ENCODE results near the gene VSTM2A.

GRCh38 chr7:54560723-54561122 is 18.5 kb downstream of the VSTM2A start:
- TF ChIP-seq CTCF (IDR thresholded peaks at IDR 0.05) = no peak
- no peak for TF ChIP-seq POLR2A (IDR thresholded peaks at IDR 0.05)

Data from tibial nerve (tissue), 3 donors.